OCI-M1 (cell line): Measurements from ENCODE around the gene GNB1.
"Not testable (repeated sequence)": the region's sequence is repeated elsewhere in the genome, so short reads cannot be mapped to it uniquely, and the experiment has no call there.

Experiments used
- DNase-seq: peaks from one replicate; lab custom pipeline; 2025; lab: John Stamatoyannopoulos, UW

Gene GNB1

GRCh38 chr1:1890506-1891348 is at the start of gene GNB1:
GNB1 (minus strand) TSS chr1:1891087; CDS start chr1:1825453, 65,634 bp downstream.
- DNase-seq, result peak; percentile 93

GRCh38 chr1:1940123-1940425 is 49.2 kb upstream of the GNB1 start:
- no peak for DNase-seq

GRCh38 chr1:1939296-1940122 is 48.6 kb upstream of the GNB1 start:
- DNase-seq, result no peak

- no peak for DNase-seq
These were observed 47.9 kb upstream of the GNB1 start for GRCh38 chr1:1938613-1939295.

GRCh38 chr1:1938276-1938573 is 47.3 kb upstream of the GNB1 start:
- DNase-seq, result no peak

- no peak for DNase-seq
These were observed 46.8 kb upstream of the GNB1 start for GRCh38 chr1:1937549-1938275.

GRCh38 chr1:1937061-1937460 is 46.2 kb upstream of the GNB1 start:
- DNase-seq, result no peak

- not testable (repeated sequence) for DNase-seq
These were observed 44.0 kb upstream of the GNB1 start for GRCh38 chr1:1934848-1935247.

GRCh38 chr1:1929639-1930545 is 39.0 kb upstream of the GNB1 start:
- DNase-seq, result no peak

GRCh38 chr1:1929102-1929638 is 38.3 kb upstream of the GNB1 start:
- DNase-seq, result no peak

GRCh38 chr1:1928231-1929101 is 37.6 kb upstream of the GNB1 start:
- no peak for DNase-seq

- no peak for DNase-seq
These were observed 36.9 kb upstream of the GNB1 start for GRCh38 chr1:1927751-1928150.

GRCh38 chr1:1926886-1927660 is 36.2 kb upstream of the GNB1 start:
- no peak for DNase-seq

- DNase-seq, result no peak
These were observed 35.5 kb upstream of the GNB1 start for GRCh38 chr1:1926346-1926811.

GRCh38 chr1:1925437-1926345 is 34.8 kb upstream of the GNB1 start:
- DNase-seq, result no peak

- DNase-seq, result no peak
These were observed 34.0 kb upstream of the GNB1 start for GRCh38 chr1:1924849-1925248.

GRCh38 chr1:1924386-1924785 is 33.5 kb upstream of the GNB1 start:
- no peak for DNase-seq
